ENCODE data around the gene SLC27A5. TPM values are rescaled to one million over a fixed set of nuclear protein-coding genes. Genes with fewer than 3 reads are reported as not detected.

Gene SLC27A5
- total RNA-seq, 4 donors from 2014 or later = 3.8 to 10.8 (median 4.6) TPM

DNA sequence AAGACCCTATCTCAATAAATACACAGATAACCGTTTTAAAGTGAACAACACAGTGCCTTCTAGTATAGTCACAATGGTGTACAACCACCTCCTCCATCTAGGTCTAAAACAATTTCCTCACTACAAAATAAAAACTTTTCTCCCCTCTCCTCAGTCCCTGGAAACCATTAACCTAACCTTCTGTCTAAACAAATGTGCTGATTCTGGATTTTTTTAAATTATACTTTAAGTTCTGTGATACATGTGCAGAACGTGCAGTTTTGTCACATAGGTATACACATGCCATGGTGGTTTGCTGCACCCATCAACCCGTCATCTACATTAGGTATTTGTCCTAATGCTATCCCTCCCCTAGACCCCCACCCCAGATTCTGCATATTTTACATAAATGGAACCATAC lies 17.6 kb upstream of the SLC27A5 start:
- Histone ChIP-seq H3K27me3 (peaks cover 0 to 28% (median 0%) of the 10 kb centered on the region in 4 donors), H3K27ac (replicated peaks in 1 of 4) (no peak overlapping the region), H3K36me3 (no peaks in the 10 kb centered on the region), H3K9me3 (no peaks in the 10 kb centered on the region), H3K4me3 (no peak overlapping the region), H3K4me1 (no peaks in the 10 kb centered on the region)
- no peak for DNase-seq (ENCODE audit: extremely low spot score)
- TF ChIP-seq POLR2A (IDR thresholded peaks at IDR 0.05; ENCODE audit: low read depth) = no peak
- TF ChIP-seq EP300 (IDR thresholded peaks at IDR 0.05) = no peak
- TF ChIP-seq, protein P1, sequence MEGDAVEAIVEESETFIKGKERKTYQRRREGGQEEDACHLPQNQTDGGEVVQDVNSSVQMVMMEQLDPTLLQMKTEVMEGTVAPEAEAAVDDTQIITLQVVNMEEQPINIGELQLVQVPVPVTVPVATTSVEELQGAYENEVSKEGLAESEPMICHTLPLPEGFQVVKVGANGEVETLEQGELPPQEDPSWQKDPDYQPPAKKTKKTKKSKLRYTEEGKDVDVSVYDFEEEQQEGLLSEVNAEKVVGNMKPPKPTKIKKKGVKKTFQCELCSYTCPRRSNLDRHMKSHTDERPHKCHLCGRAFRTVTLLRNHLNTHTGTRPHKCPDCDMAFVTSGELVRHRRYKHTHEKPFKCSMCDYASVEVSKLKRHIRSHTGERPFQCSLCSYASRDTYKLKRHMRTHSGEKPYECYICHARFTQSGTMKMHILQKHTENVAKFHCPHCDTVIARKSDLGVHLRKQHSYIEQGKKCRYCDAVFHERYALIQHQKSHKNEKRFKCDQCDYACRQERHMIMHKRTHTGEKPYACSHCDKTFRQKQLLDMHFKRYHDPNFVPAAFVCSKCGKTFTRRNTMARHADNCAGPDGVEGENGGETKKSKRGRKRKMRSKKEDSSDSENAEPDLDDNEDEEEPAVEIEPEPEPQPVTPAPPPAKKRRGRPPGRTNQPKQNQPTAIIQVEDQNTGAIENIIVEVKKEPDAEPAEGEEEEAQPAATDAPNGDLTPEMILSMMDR (IDR thresholded peaks at IDR 0.05) = no peak
- TF ChIP-seq POLR2AphosphoS5 (IDR thresholded peaks at IDR 0.05) = no peak
- 75% methylated on average over 3 of the region's 3 CpGs for WGBS
- intact Hi-C loops (cut with DNase I) = no loop called here

DNA sequence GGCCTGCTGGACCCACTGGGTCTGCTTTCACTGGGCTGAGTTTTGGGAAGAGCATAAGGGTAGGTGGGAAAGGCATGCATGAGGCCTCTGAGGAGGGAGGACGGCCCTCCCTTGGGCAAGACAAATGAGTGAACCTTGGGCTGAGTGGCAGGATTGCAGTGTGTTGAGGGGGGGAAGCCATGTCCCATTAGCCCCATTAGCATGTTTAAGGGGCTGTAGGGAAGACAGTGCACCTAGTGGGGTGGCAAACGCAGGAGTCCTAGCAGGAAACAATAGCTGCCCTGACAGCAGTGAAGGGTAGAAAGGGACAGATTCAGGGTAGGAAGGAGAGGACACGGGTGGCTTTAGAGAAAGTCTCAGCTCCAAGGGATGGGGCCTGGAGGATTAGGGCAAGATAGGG lies 10.9 kb upstream of the SLC27A5 start:
- H3K27ac ChIP-seq (replicated peaks in 1 of 4) = no peak overlapping the region
- H3K9me3 ChIP-seq = no peaks in the 10 kb centered on the region
- peaks cover 0 to under 1% (median 0%) of the 10 kb centered on the region in 4 donors for H3K36me3 ChIP-seq
- intact Hi-C loops (cut with DNase I) = no loop called here
- H3K27me3 ChIP-seq = no peaks in the 10 kb centered on the region
- H3K4me1 ChIP-seq = peaks cover 18 to 25% (median 24%) of the 10 kb centered on the region in 4 donors
- TF ChIP-seq EP300 (IDR thresholded peaks at IDR 0.05) (no peak), POLR2A (IDR thresholded peaks at IDR 0.05; ENCODE audit: low read depth) (no peak), POLR2AphosphoS5 (IDR thresholded peaks at IDR 0.05) (no peak)
- TF ChIP-seq, protein P1 (IDR thresholded peaks at IDR 0.05) = no peak
- DNase-seq (ENCODE audit: extremely low spot score) = no peak
- 92% methylated on average over 3 of the region's 3 CpGs for WGBS
- no peak overlapping the region for H3K4me3 ChIP-seq

DNA sequence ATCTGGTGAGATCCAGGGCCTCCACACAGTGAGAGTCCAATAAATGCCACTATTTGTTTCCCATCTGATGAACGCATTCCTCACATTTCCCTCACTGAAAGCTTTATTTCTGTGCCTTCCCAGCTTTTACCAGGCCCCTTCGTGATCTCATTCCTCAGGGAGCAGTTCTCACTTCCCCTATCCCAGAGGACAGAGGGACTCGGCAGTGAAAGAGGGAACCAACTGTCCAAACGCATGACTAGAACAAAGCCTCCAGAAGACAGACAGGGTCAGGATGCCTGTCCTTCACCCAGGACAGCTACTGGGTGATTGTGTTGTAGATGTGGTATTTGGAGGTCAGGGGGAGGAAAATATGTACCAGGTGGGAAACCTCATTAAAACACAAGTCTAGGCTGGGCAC lies 9.9 kb upstream of the SLC27A5 start:
- WGBS = 78% methylated on average over 4 of the region's 4 CpGs
- TF ChIP-seq POLR2A (IDR thresholded peaks at IDR 0.05; ENCODE audit: low read depth) (no peak), POLR2AphosphoS5 (IDR thresholded peaks at IDR 0.05) (no peak), EP300 (IDR thresholded peaks at IDR 0.05) (no peak)
- TF ChIP-seq, protein P1 (IDR thresholded peaks at IDR 0.05) = no peak
- intact Hi-C loops (cut with DNase I) = no loop called here
- Histone ChIP-seq H3K9me3 (no peaks in the 10 kb centered on the region), H3K27ac (replicated peaks in 1 of 4) (no peak overlapping the region), H3K27me3 (no peaks in the 10 kb centered on the region), H3K36me3 (peaks cover 7 to 11% (median 9%) of the 10 kb centered on the region in 4 donors), H3K4me1 (peaks cover 25 to 36% (median 35%) of the 10 kb centered on the region in 4 donors), H3K4me3 (no peak overlapping the region)
- no peak for DNase-seq (ENCODE audit: extremely low spot score)

DNA sequence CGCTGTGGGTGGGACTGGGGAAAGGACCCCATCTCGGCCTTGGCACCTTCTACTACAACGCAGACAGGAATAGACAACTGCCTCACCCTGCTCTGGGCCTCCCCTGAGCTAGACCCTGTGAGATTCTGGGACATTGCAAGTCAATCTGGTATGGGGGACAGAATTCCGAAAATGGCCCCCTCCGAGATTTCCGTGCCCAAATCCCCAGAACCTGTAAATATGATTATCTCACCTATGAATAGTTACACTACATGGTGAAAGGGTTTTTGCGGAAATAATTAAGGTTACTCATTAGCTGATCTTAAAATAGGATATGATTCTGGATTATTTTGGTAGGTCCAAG lies 8.4 kb upstream of the SLC27A5 start:
- H3K36me3 ChIP-seq = peaks cover 15 to 25% (median 23%) of the 10 kb centered on the region in 4 donors
- intact Hi-C loops (cut with DNase I) = no loop called here
- peak overlapping the region; percentile 91 to 99 (median 95) for H3K27ac ChIP-seq (replicated peaks in 1 of 4)
- peaks cover 36 to 50% (median 49%) of the 10 kb centered on the region in 4 donors for H3K4me1 ChIP-seq
- no peak for DNase-seq (ENCODE audit: extremely low spot score)
- WGBS = 9% methylated on average over 7 of the region's 7 CpGs
- no peaks in the 10 kb centered on the region for H3K27me3 ChIP-seq
- no peak for TF ChIP-seq POLR2A (IDR thresholded peaks at IDR 0.05; ENCODE audit: low read depth)
- TF ChIP-seq EP300 (IDR thresholded peaks at IDR 0.05) = no peak
- no peak for TF ChIP-seq POLR2AphosphoS5 (IDR thresholded peaks at IDR 0.05)
- TF ChIP-seq, protein P1 (IDR thresholded peaks at IDR 0.05) = no peak
- peak overlapping the region; percentile 76 to 96 (median 82) for H3K4me3 ChIP-seq
- no peaks in the 10 kb centered on the region for H3K9me3 ChIP-seq

Measured in esophagus muscularis mucosa (tissue), 4 donors.